Natural killer cell (primary cell): ENCODE results near the gene RPS19. TPM values are rescaled to one million over a fixed set of nuclear protein-coding genes. Genes with fewer than 3 reads are reported as not detected.

Experiments
- ATAC-seq, 3 donors: fragments of 150-1000 bp in 2 of 3; fragments of 200-7000 bp in 1 of 3; cut with Tn5 transposase; 1 replicate in 1 of 3; 2 replicates in 2 of 3; pipeline ENCODE4 v1.10.0; 2021; ENCODE audit warnings: mild to moderate bottlenecking in 2 of 3, moderate library complexity in 2 of 3
- DNase-seq, 2 donors: peaks; one replicate each; pipeline versions ENCODE4 v3.0.0 to v3.0.0-alpha.2; 2013 to 2021; ENCODE audit warnings: mixed read lengths in 1 of 2
- H3K27ac ChIP-seq: one replicate; pipeline ENCODE4 v1.5.1; 2013; ENCODE audit warnings: mild to moderate bottlenecking, low read length
- H3K27me3 ChIP-seq: one replicate; pipeline ENCODE4 v1.6.1; 2013; ENCODE audit warnings: low read length; ENCODE audit not compliant: control insufficient read depth, insufficient read depth
- H3K36me3 ChIP-seq: one replicate; pipeline ENCODE4 v1.6.1; 2013; ENCODE audit warnings: low read length; ENCODE audit not compliant: control insufficient read depth, insufficient read depth
- H3K4me1 ChIP-seq: one replicate; pipeline ENCODE4 v1.6.1; 2013; ENCODE audit warnings: low read length; ENCODE audit not compliant: control insufficient read depth, insufficient read depth
- H3K4me3 ChIP-seq: one replicate; pipeline ENCODE4 v1.5.1; 2013; ENCODE audit warnings: low read length
- H3K9me3 ChIP-seq: one replicate; pipeline ENCODE4 v1.6.1; 2013; ENCODE audit warnings: low read length; ENCODE audit not compliant: control insufficient read depth, insufficient read depth
- H3K27ac Mint-ChIP-seq, 2 donors: one replicate each; pipeline ENCODE4 v1.8.0; 2022; ENCODE audit warnings: mild to moderate bottlenecking in 2 of 2, mixed read lengths in 2 of 2, moderate library complexity in 1 of 2
- H3K27me3 Mint-ChIP-seq, 2 donors: one replicate each; pipeline ENCODE4 v1.8.0; 2022; ENCODE audit warnings: low read depth in 2 of 2, mixed read lengths in 2 of 2
- H3K36me3 Mint-ChIP-seq: one replicate; pipeline ENCODE4 v1.8.0; 2022; ENCODE audit warnings: mixed read lengths
- H3K4me1 Mint-ChIP-seq, 2 donors: one replicate each; pipeline ENCODE4 v1.8.0; 2022; ENCODE audit warnings: mixed read lengths in 2 of 2
- H3K4me3 Mint-ChIP-seq: one replicate; pipeline ENCODE4 v1.8.0; 2022; ENCODE audit warnings: mild to moderate bottlenecking, moderate library complexity, mixed read lengths
- H3K9me3 Mint-ChIP-seq, 2 donors: one replicate each; pipeline ENCODE4 v1.8.0; 2022; ENCODE audit warnings: mixed read lengths in 2 of 2
- WGBS: methylation state at CpG from one replicate; pipeline ENCODE4 v1.1.7; 2013; ENCODE audit warnings: missing lambda C conversion rate; ENCODE audit not compliant: insufficient coverage; 5-methylcytosine and 5-hydroxymethylcytosine counted together
- intact Hi-C: fragments of 100-400 bp; cut with micrococcal nuclease; formaldehyde crosslinking; loops from one replicate; pipeline ENCODE4 v1.14.2; 2022
- total RNA-seq, 4 donors: library from RNA; stranded (reverse); fragments of 120-200 nt in 1 of 4; gene quantifications; one replicate each; pipeline versions ENCODE4 v1.2.3 to v1.2.4, GENCODE V29; 2013 to 2022
- TF ChIP-seq, protein P1 (sequence below): fragments of 200-600 bp; IDR thresholded peaks from one replicate; pipeline ENCODE4 v1.8.0; 2022; ENCODE audit warnings: antibody characterized with exemption

Gene RPS19
- total RNA-seq, 3 donors from 2014 or later (not counting 1 experiment from before 2014, with no cell fraction given): 1,358 to 1,814 (median 1,709) TPM

GRCh38 chr19:41921577-41922576 lies 61.8 kb downstream of the RPS19 start:
- no peak for ATAC-seq
- 52% methylated on average over 21 of the region's 22 CpGs for WGBS
- TF ChIP-seq, protein P1, sequence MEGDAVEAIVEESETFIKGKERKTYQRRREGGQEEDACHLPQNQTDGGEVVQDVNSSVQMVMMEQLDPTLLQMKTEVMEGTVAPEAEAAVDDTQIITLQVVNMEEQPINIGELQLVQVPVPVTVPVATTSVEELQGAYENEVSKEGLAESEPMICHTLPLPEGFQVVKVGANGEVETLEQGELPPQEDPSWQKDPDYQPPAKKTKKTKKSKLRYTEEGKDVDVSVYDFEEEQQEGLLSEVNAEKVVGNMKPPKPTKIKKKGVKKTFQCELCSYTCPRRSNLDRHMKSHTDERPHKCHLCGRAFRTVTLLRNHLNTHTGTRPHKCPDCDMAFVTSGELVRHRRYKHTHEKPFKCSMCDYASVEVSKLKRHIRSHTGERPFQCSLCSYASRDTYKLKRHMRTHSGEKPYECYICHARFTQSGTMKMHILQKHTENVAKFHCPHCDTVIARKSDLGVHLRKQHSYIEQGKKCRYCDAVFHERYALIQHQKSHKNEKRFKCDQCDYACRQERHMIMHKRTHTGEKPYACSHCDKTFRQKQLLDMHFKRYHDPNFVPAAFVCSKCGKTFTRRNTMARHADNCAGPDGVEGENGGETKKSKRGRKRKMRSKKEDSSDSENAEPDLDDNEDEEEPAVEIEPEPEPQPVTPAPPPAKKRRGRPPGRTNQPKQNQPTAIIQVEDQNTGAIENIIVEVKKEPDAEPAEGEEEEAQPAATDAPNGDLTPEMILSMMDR: no peak
- peaks cover 10 to 23% of the 10 kb centered on the region in 2 donors for H3K4me1 Mint-ChIP-seq
- intact Hi-C loops: no loop called here
- H3K27me3 Mint-ChIP-seq: peaks cover 14 to 21% of the 10 kb centered on the region in 2 donors
- Histone ChIP-seq H3K4me1 (peaks cover 13% of the 10 kb centered on the region), H3K36me3 (no peaks in the 10 kb centered on the region), H3K27me3 (peaks cover 41% of the 10 kb centered on the region), H3K9me3 (no peaks in the 10 kb centered on the region), H3K4me3 (no peak overlapping the region), H3K27ac (no peak overlapping the region)
- H3K36me3 Mint-ChIP-seq: no peaks in the 10 kb centered on the region
- no peak overlapping the region for H3K27ac Mint-ChIP-seq
- H3K4me3 Mint-ChIP-seq: peak overlapping the region; percentile 2
- no peak for DNase-seq
- no peaks in the 10 kb centered on the region for H3K9me3 Mint-ChIP-seq

Other genes with a start within 250 kb of the RPS19 start
- 1 to 10 TPM in 1 of 3 donors, under 1 TPM in 2; 0.52 to 1.1 (median 0.78) TPM for gene CEACAM4, start 233.2 kb upstream of the RPS19 start, total RNA-seq
- not detected for gene CEACAM7, start 172.0 kb upstream of the RPS19 start, total RNA-seq
- not detected for gene CEACAM5, start 151.6 kb upstream of the RPS19 start, total RNA-seq
- not detected for gene CEACAM6, start 104.7 kb upstream of the RPS19 start, total RNA-seq
- 1 to 10 TPM in 2 of 3 donors, not detected in 1; 1.3 to 1.7 TPM for gene CEACAM3, start 63.7 kb upstream of the RPS19 start, total RNA-seq
- gene LYPD4, start 15.6 kb upstream of the RPS19 start, total RNA-seq: not detected
- gene DMRTC2, start 15.2 kb upstream of the RPS19 start, total RNA-seq: not detected
- 10 to 100 TPM in 1 of 3 donors, 1 to 10 TPM in 2; 5.6 to 35.5 (median 6.0) TPM for gene CD79A, start 17.0 kb downstream of the RPS19 start, total RNA-seq
- 1,000 to 10,000 TPM; 1,177 to 1,409 (median 1,354) TPM for gene ARHGEF1, start 22.9 kb downstream of the RPS19 start, total RNA-seq
- gene ERFL, start 68.2 kb downstream of the RPS19 start, total RNA-seq: 1 to 10 TPM; 1.1 to 2.1 (median 1.5) TPM
- 10 to 100 TPM; 76.8 to 100.0 (median 78.4) TPM for gene RABAC1, start 99.1 kb downstream of the RPS19 start, total RNA-seq
- 10 to 100 TPM; 13.5 to 18.2 (median 14.0) TPM for gene ATP1A3, start 134.0 kb downstream of the RPS19 start, total RNA-seq
- gene GRIK5, start 210.0 kb downstream of the RPS19 start, total RNA-seq: 1 to 10 TPM in 1 of 3 donors, under 1 TPM in 1, not detected in 1; 0.31 to 2.1 TPM
- 10 to 100 TPM; 21.6 to 23.7 (median 23.1) TPM for gene ZNF574, start 215.9 kb downstream of the RPS19 start, total RNA-seq